Measurements from ENCODE around the gene TMEM150B. TPM values are rescaled to one million over a fixed set of nuclear protein-coding genes. Genes with fewer than 3 reads are reported as not detected.
A peak's percentile ranks its signal among the peaks of the same experiment; 100 is the strongest.

The TMEM150B gene
- total RNA-seq, 4 donors from 2014 or later = 2.6 TPM; not detected in 3

DNA sequence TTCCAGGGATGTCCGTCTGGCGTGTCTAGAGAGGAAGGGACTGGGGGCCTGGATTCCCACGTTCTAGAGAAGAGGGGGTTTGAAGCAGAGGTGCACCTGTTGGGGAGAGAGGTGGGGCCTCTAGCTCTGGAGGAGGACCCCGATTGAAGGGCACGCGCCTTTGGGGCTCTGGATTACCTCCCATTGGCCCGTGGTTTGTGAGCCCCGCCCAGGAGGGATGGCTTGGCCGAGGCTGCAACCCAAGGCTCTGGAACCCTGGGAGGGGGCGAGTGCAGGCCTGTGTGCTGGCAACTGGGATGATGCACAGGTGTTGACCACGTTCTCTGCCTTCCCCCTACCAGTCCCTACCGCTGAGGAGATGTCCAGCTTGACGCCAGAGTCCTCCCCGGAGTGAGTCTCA lies 20.2 kb downstream of the TMEM150B start:
- no peaks in the 10 kb centered on the region for H3K27me3 ChIP-seq
- DNase-seq = no peak
- intact Hi-C loops (cut with DNase I; ENCODE audit: low total_unique reads) = loop anchor here (5.0 kb wide), 1 partner anchor 77 kb away; the partner anchor contains the start of gene TMEM238
- no peaks in the 10 kb centered on the region for H3K36me3 ChIP-seq
- TF ChIP-seq, protein P1, sequence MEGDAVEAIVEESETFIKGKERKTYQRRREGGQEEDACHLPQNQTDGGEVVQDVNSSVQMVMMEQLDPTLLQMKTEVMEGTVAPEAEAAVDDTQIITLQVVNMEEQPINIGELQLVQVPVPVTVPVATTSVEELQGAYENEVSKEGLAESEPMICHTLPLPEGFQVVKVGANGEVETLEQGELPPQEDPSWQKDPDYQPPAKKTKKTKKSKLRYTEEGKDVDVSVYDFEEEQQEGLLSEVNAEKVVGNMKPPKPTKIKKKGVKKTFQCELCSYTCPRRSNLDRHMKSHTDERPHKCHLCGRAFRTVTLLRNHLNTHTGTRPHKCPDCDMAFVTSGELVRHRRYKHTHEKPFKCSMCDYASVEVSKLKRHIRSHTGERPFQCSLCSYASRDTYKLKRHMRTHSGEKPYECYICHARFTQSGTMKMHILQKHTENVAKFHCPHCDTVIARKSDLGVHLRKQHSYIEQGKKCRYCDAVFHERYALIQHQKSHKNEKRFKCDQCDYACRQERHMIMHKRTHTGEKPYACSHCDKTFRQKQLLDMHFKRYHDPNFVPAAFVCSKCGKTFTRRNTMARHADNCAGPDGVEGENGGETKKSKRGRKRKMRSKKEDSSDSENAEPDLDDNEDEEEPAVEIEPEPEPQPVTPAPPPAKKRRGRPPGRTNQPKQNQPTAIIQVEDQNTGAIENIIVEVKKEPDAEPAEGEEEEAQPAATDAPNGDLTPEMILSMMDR (IDR thresholded peaks at IDR 0.05) = no peak
- TF ChIP-seq POLR2A (IDR thresholded peaks at IDR 0.05) = no peak
- H3K4me1 ChIP-seq = peaks cover 0 to 5% of the 10 kb centered on the region in 2 donors
- H3K4me3 ChIP-seq = no peak overlapping the region
- no peak overlapping the region for H3K27ac ChIP-seq
- H3K9me3 ChIP-seq = no peaks in the 10 kb centered on the region

DNA sequence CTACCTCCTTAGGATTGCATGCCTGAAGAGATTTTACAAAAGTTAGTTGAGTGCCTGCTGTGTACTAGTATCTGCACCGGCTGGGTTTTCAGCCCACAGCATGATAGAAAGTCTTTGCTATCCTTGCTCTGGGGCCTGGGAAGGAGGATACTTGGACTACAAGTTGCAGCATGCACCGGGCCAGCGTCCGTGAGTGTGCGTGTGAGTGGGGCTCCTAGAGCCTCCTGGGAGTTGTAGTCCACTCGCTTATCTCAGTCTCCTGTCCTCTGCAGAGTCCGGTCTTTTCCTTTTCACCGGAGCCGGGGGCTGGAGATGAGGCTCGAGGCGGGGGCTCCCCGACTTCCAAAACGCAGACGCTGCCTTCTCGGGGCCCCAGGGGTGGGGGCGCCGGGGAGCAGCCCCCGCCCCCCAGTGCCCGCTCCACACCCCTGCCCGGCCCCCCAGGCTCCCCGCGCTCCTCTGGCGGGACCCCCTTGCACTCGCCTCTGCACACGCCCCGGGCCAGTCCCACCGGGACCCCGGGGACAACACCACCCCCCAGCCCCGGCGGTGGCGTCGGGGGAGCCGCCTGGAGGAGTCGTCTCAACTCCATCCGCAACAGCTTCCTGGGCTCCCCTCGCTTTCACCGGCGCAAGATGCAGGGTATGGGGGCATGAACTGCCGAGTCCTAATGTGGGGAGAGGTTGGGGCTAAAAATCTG lies 20.7 kb downstream of the TMEM150B start:
- TF ChIP-seq, protein P1 (IDR thresholded peaks at IDR 0.05) = no peak
- no peak for TF ChIP-seq POLR2A (IDR thresholded peaks at IDR 0.05)
- no peaks in the 10 kb centered on the region for H3K9me3 ChIP-seq
- peaks cover 0 to 5% of the 10 kb centered on the region in 2 donors for H3K4me1 ChIP-seq
- no peaks in the 10 kb centered on the region for H3K36me3 ChIP-seq
- intact Hi-C loops (cut with DNase I; ENCODE audit: low total_unique reads) = loop anchor here (5.0 kb wide), 1 partner anchor 78 kb away; the partner anchor contains the start of gene TMEM238
- H3K27ac ChIP-seq = no peak overlapping the region
- H3K27me3 ChIP-seq = no peaks in the 10 kb centered on the region
- DNase-seq = peak in 1 of 2 donors; percentile 37
- no peak overlapping the region for H3K4me3 ChIP-seq

DNA sequence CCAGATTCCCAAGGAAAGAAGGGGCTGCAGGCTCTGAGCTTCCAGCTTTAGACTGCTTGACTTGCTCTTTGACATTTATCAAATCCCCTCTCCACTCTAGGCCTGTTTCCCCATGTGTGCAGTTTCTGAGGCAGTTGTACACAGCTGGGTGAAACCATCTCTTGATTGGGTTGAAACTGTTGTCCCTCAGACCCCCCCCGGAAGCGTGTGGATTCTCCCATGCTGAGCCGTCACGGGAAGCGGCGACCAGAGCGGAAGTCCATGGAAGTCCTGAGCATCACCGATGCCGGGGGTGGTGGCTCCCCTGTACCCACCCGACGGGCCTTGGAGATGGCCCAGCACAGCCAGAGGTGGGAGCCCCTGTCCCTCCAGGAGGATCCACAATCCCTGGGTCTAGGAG lies 21.7 kb downstream of the TMEM150B start:
- no peak overlapping the region for H3K4me3 ChIP-seq
- no peaks in the 10 kb centered on the region for H3K27me3 ChIP-seq
- H3K4me1 ChIP-seq = peaks cover 0 to 5% of the 10 kb centered on the region in 2 donors
- H3K9me3 ChIP-seq = no peaks in the 10 kb centered on the region
- no peak overlapping the region for H3K27ac ChIP-seq
- H3K36me3 ChIP-seq = no peaks in the 10 kb centered on the region
- TF ChIP-seq, protein P1 (IDR thresholded peaks at IDR 0.05) = no peak
- TF ChIP-seq POLR2A (IDR thresholded peaks at IDR 0.05) = no peak
- intact Hi-C loops (cut with DNase I; ENCODE audit: low total_unique reads) = loop anchor here (5.0 kb wide), 1 partner anchor 79 kb away; the partner anchor contains the start of gene TMEM238
- no peak for DNase-seq

DNA sequence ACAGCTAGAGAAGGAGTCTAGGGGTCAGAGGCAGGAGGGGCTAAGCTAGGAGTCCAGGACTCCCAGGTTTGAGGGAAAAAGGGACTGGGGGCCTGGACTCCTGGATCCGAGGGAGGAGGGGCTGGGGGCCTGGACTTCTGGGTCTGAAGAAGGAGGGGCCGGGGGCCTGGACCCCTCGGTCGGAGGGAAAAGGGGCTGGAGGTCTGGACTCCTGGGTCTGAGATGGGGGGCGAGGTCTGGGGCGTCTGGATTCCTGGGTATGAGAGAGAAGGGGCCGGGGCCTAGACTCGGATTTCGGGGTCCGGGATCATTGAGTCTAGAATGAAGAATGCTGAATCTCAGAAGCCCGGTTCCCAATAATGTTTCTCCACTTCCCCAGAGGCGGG lies 22.8 kb downstream of the TMEM150B start:
- Histone ChIP-seq H3K27ac (peak overlapping the region in 1 of 2 donors; percentile 40), H3K4me3 (no peak overlapping the region), H3K36me3 (no peaks in the 10 kb centered on the region), H3K9me3 (no peaks in the 10 kb centered on the region), H3K4me1 (peaks cover 0 to 5% of the 10 kb centered on the region in 2 donors), H3K27me3 (no peaks in the 10 kb centered on the region)
- no peak for DNase-seq
- intact Hi-C loops (cut with DNase I; ENCODE audit: low total_unique reads) = loop anchor here (5.0 kb wide), 1 partner anchor 80 kb away; the partner anchor contains the start of gene TMEM238
- TF ChIP-seq, protein P1 (IDR thresholded peaks at IDR 0.05) = no peak
- no peak for TF ChIP-seq POLR2A (IDR thresholded peaks at IDR 0.05)

All from uterus (tissue), 4 donors.